ENCODE measurements around the gene GRAMD1A. TPM values are rescaled to one million over a fixed set of nuclear protein-coding genes. Genes with fewer than 3 reads are reported as not detected.

Gene GRAMD1A
- total RNA-seq, 4 donors from 2014 or later, result 6.0 to 135 (median 61.6) TPM

DNA sequence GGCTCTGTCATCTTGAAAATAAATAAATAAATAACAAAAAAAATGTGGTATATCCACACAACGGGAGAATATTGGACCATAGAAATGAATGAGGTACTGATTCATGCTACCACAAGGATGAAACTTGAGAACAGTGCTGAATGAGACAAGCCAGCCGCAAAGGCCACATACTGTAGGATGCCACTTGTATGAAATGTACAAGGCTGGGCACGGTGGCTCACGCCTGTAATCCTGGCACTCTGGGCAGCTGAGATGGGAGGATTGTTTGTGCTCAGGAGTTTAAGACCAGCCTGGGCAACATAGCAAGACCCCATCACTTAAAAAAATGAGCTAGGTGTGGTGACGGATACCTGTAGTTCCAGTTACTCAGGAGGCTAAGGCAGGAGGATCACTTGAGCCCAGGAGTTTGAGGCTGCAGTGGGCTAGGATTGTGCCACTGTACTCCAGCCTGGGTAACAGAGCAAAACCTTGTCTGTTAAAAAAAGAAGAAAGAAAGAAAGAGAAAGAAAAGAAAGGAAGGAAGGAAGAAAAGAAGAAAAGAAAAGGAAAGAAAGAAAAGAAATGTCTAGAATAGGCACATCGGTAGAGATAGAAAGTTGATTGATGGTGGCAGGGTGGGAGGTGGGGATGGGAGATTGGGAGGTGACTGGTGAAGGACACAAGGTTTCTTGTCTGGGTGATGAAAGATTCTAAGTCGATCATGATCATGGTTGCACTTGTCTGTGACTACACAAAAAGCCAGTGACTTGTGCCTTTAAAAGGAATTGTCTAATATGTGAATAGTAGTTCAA lies 61.7 kb downstream of the GRAMD1A start:
- TF ChIP-seq, protein P1, sequence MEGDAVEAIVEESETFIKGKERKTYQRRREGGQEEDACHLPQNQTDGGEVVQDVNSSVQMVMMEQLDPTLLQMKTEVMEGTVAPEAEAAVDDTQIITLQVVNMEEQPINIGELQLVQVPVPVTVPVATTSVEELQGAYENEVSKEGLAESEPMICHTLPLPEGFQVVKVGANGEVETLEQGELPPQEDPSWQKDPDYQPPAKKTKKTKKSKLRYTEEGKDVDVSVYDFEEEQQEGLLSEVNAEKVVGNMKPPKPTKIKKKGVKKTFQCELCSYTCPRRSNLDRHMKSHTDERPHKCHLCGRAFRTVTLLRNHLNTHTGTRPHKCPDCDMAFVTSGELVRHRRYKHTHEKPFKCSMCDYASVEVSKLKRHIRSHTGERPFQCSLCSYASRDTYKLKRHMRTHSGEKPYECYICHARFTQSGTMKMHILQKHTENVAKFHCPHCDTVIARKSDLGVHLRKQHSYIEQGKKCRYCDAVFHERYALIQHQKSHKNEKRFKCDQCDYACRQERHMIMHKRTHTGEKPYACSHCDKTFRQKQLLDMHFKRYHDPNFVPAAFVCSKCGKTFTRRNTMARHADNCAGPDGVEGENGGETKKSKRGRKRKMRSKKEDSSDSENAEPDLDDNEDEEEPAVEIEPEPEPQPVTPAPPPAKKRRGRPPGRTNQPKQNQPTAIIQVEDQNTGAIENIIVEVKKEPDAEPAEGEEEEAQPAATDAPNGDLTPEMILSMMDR (IDR thresholded peaks at IDR 0.05), result no peak
- TF ChIP-seq POLR2A (IDR thresholded peaks at IDR 0.05), result no peak
- Histone ChIP-seq H3K4me3 (no peak overlapping the region), H3K27me3 (no peaks in the 10 kb centered on the region), H3K4me1 (no peaks in the 10 kb centered on the region), H3K27ac (no peak overlapping the region), H3K36me3 (no peaks in the 10 kb centered on the region), H3K9me3 (peaks cover 0 to 3% (median 0%) of the 10 kb centered on the region in 4 donors)
- no peak for DNase-seq

DNA sequence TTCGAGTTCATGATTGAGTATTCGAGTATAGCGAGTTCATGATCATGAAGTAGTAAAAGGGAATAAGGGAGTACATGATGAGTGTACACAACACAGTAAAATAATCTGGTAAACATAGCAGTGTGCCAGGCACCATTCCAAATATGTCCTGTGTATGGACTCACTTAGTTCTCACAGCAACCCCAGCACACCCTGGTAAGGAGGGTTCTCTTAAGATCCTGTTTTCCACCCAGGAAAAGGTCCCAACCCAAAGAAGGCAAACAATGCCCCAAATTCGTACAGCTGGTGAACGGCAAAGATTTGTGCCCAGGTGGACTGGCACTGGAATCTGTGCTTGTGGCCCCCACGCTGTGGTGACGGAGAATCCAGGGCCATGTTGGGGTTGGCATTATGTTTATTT lies 62.8 kb downstream of the GRAMD1A start:
- no peak for DNase-seq
- H3K36me3 ChIP-seq, result no peaks in the 10 kb centered on the region
- H3K4me3 ChIP-seq, result no peak overlapping the region
- no peak overlapping the region for H3K27ac ChIP-seq
- peaks cover 0 to 3% (median 0%) of the 10 kb centered on the region in 4 donors for H3K9me3 ChIP-seq
- TF ChIP-seq POLR2A (IDR thresholded peaks at IDR 0.05), result no peak
- TF ChIP-seq, protein P1 (IDR thresholded peaks at IDR 0.05), result no peak
- H3K4me1 ChIP-seq, result no peaks in the 10 kb centered on the region
- H3K27me3 ChIP-seq, result no peaks in the 10 kb centered on the region

DNA sequence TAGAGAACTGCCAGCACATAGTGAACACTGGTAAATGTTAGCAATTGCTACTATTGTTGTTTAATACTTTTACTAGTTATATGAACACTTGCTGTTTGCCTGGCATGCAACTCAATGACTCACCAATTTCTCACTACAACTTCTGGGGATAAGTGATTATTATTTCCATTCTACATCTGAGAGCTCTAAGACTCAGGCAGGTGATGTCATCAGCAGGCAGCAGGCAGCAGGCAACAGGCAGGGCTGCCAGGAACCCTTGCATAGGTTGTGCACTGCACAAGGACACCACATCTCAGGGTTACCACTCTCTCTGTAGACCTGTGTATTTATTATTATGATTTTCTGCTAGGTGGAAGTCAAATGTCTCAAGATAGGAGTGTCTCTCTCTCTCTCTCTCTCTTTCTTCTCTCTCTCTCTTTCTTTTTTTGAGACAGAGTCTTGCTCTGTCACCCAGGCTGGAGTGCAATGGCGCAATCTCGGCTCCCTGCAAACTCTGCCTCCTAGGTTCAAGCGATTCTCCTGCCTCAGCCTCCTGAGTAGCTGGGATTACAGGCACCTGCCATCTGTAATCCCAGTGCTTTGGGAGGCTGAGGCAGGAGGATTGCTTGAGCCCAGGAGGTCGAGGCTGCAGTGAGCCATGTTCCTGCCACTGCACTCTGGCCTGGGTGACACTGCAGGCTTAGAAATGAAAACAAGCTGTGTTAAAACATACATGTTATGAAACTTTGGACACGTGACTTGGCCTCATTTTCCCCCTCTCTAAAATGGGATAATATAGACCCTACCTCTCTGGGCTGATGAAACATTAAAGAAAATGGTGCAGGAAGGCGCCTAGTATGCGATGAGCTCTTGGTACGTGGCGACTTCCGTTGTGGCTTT lies 64.1 kb downstream of the GRAMD1A start:
- Histone ChIP-seq H3K4me1 (no peaks in the 10 kb centered on the region), H3K27me3 (no peaks in the 10 kb centered on the region), H3K36me3 (no peaks in the 10 kb centered on the region), H3K4me3 (no peak overlapping the region), H3K9me3 (peaks cover 0 to 3% (median 0%) of the 10 kb centered on the region in 4 donors), H3K27ac (no peak overlapping the region)
- DNase-seq, result no peak
- TF ChIP-seq, protein P1 (IDR thresholded peaks at IDR 0.05), result no peak
- no peak for TF ChIP-seq POLR2A (IDR thresholded peaks at IDR 0.05)

DNA sequence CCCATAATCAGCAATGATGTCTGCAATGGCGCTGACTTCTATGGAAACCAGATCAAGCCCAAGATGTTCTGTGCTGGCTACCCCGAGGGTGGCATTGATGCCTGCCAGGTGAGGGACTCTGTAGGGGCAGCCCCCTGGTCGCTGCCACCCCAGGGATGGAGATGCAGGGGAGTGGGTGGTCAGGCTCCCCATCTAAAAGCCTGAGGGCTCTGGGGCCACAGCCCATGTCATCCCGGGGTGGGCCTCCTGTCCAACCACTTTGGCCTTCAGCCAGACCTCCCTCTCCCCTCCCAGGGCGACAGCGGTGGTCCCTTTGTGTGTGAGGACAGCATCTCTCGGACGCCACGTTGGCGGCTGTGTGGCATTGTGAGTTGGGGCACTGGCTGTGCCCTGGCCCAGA lies 65.5 kb downstream of the GRAMD1A start:
- Histone ChIP-seq H3K27ac (no peak overlapping the region), H3K9me3 (peaks cover 0 to 7% (median 2%) of the 10 kb centered on the region in 4 donors), H3K4me3 (no peak overlapping the region), H3K27me3 (no peaks in the 10 kb centered on the region), H3K36me3 (no peaks in the 10 kb centered on the region), H3K4me1 (no peaks in the 10 kb centered on the region)
- DNase-seq, result no peak
- TF ChIP-seq POLR2A (IDR thresholded peaks at IDR 0.05), result no peak
- TF ChIP-seq, protein P1 (IDR thresholded peaks at IDR 0.05), result no peak

DNA sequence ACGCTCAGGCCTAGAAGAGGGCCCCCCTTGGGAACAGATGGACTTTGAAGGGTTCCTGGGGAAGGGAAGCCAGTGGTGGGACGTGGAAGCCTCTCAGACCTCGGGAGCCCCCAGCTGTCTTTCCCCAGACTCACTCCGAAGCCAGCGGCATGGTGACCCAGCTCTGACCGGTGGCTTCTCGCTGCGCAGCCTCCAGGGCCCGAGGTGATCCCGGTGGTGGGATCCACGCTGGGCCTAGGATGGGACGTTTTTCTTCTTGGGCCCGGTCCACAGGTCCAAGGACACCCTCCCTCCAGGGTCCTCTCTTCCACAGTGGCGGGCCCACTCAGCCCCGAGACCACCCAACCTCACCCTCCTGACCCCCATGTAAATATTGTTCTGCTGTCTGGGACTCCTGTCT lies 66.0 kb downstream of the GRAMD1A start:
- H3K9me3 ChIP-seq, result peaks cover 0 to 7% (median 3%) of the 10 kb centered on the region in 4 donors
- H3K27ac ChIP-seq, result no peak overlapping the region
- H3K4me1 ChIP-seq, result no peaks in the 10 kb centered on the region
- H3K4me3 ChIP-seq, result no peak overlapping the region
- DNase-seq, result no peak
- no peak for TF ChIP-seq POLR2A (IDR thresholded peaks at IDR 0.05)
- TF ChIP-seq, protein P1 (IDR thresholded peaks at IDR 0.05), result no peak
- no peaks in the 10 kb centered on the region for H3K27me3 ChIP-seq
- no peaks in the 10 kb centered on the region for H3K36me3 ChIP-seq

Data from Peyer's patch (tissue), 4 donors.